Endothelial cell of umbilical vein (primary cell): ENCODE results near the gene UBTD2. TPM values are rescaled to one million over a fixed set of nuclear protein-coding genes. Genes with fewer than 3 reads are reported as not detected.

Experiments used
- BruUV-seq: library from RNA; stranded (reverse); fragments of 400-500 nt; replicated peaks from 2 replicates; lab custom pipeline; 2021; lab: Mats Ljungman, UMichigan
- CTCF ChIA-PET: fragments of 300-600, 350-600 bp; sonication (Branson Sonifier 250); formaldehyde crosslinking; loops from one replicate; lab custom pipeline; 2021; ENCODE audit warnings: antibody characterized with exemption, inconsistent platforms; lab: Charles Lee
- POLR2A ChIA-PET: fragments of 300-600, 350-600 bp; sonication (Branson Sonifier 250); formaldehyde crosslinking; loops from one replicate; lab custom pipeline; 2021; ENCODE audit warnings: antibody characterized with exemption, inconsistent platforms; lab: Charles Lee
- DNase-seq: peaks from one replicate; pipeline ENCODE4 v3.0.0-alpha.2; 2011; ENCODE audit warnings: low read depth, low spot score
- FAIRE-seq: peaks from 2 replicates; lab custom pipeline; 2011; peaks lifted over from hg19 to GRCh38; lab: Jason Lieb, UNC
- H2AFZ ChIP-seq: 2 replicates; pipeline ENCODE4 v1.6.0; 2012; ENCODE audit warnings: low read depth, low read length, control low read depth, inconsistent platforms
- H3K27ac ChIP-seq: 2 replicates; pipeline ENCODE4 v1.5.1; 2011; ENCODE audit warnings: low read depth, mild to moderate bottlenecking, control low read depth, low read length, moderate library complexity; ENCODE audit not compliant: insufficient read depth
- H3K27me3 ChIP-seq, 2 experiments: 2 replicates each; pipeline versions ENCODE4 v1.6.0 to v1.6.1; 2011; ENCODE audit warnings: low read length in 2 of 2, mixed read lengths in 1 of 2; ENCODE audit not compliant: control insufficient read depth in 2 of 2, insufficient read depth in 2 of 2
- H3K36me3 ChIP-seq, 2 experiments: 2 replicates in 1 of 2; 3 replicates in 1 of 2; pipeline ENCODE4 v1.5.1; 2011; ENCODE audit warnings: low read length in 2 of 2, mild to moderate bottlenecking in 1 of 2, moderate library complexity in 1 of 2; ENCODE audit not compliant: control insufficient read depth in 2 of 2, insufficient read depth in 2 of 2; ENCODE audit errors: extremely low read depth in 1 of 2
- H3K4me1 ChIP-seq: 3 replicates; pipeline ENCODE4 v1.5.1; 2011; ENCODE audit warnings: mild to moderate bottlenecking, low read length; ENCODE audit not compliant: control insufficient read depth, insufficient read depth; ENCODE audit errors: extremely low read depth
- H3K4me2 ChIP-seq: 2 replicates; pipeline ENCODE4 v1.6.1; 2011; ENCODE audit warnings: low read length, control low read depth, mixed read lengths; ENCODE audit not compliant: insufficient read depth
- H3K4me3 ChIP-seq, 3 experiments: fragments of 200-600 bp in 1 of 3; sonication (generic), shearing (Covaris generic) in 1 of 3; replicated peaks in 1 of 3; 2 replicates each; pipeline ENCODE4 v1.5.1; 2011 to 2016; ENCODE audit warnings: control low read depth in 3 of 3, low read length in 3 of 3, mild to moderate bottlenecking in 2 of 3, inconsistent platforms in 1 of 3, low read depth in 1 of 3, moderate library complexity in 1 of 3; ENCODE audit not compliant: insufficient read depth in 1 of 3
- H3K79me2 ChIP-seq: 2 replicates; pipeline ENCODE4 v1.6.0; 2012; ENCODE audit warnings: low read length, inconsistent platforms; ENCODE audit not compliant: control insufficient read depth, insufficient read depth
- H3K9ac ChIP-seq: replicated peaks from 2 replicates; pipeline ENCODE3; 2011; ENCODE audit warnings: low read length, control low read depth; ENCODE audit not compliant: insufficient read depth; ENCODE audit errors: extremely low read depth
- H3K9me1 ChIP-seq: replicated peaks from 3 replicates; pipeline ENCODE4 v1.6.0; 2011; ENCODE audit warnings: mild to moderate bottlenecking, low read length; ENCODE audit not compliant: control insufficient read depth, insufficient read depth; ENCODE audit errors: extremely low read depth
- H3K9me3 ChIP-seq: replicated peaks from 2 replicates; pipeline ENCODE4 v1.5.1; 2012; ENCODE audit warnings: low read length, inconsistent platforms; ENCODE audit not compliant: control insufficient read depth, insufficient read depth
- H4K20me1 ChIP-seq: replicated peaks from 2 replicates; pipeline ENCODE3; 2011; ENCODE audit warnings: mild to moderate bottlenecking, low read length; ENCODE audit not compliant: control insufficient read depth, insufficient read depth; ENCODE audit errors: extremely low read depth
- EZH2 ChIP-seq: IDR thresholded peaks from 2 replicates; pipeline ENCODE4 v1.6.1; 2012; ENCODE audit warnings: borderline replicate concordance, low read depth, mild to moderate bottlenecking, moderate library complexity, low read length, inconsistent platforms; ENCODE audit not compliant: severe bottlenecking
- FOS ChIP-seq: IDR thresholded peaks from 2 replicates; pipeline ENCODE4 v1.6.1; 2011; ENCODE audit warnings: mild to moderate bottlenecking, low read length, moderate library complexity, borderline replicate concordance; ENCODE audit not compliant: insufficient read depth
- GATA2 ChIP-seq: IDR thresholded peaks from 2 replicates; pipeline ENCODE4 v1.7.0; 2011; ENCODE audit warnings: low read depth, mild to moderate bottlenecking, moderate library complexity, mixed read lengths, low read length; ENCODE audit not compliant: insufficient read length, insufficient read depth
- JUN ChIP-seq: IDR thresholded peaks from 2 replicates; pipeline ENCODE4 v1.6.1; 2011; ENCODE audit warnings: borderline replicate concordance, low read depth; ENCODE audit not compliant: insufficient read length, insufficient read depth
- MYC ChIP-seq: IDR thresholded peaks from one replicate; pipeline ENCODE4 v1.6.1; 2011; ENCODE audit warnings: mild to moderate bottlenecking, low read depth, low read length
- POLR2A ChIP-seq: IDR thresholded peaks from 2 replicates; pipeline ENCODE4 v1.6.1; 2012; ENCODE audit warnings: low read depth, mild to moderate bottlenecking, control low read depth, low read length
- POLR2AphosphoS5 ChIP-seq: IDR thresholded peaks from 2 replicates; pipeline ENCODE4 v1.6.1; 2012; ENCODE audit warnings: low read depth, mild to moderate bottlenecking, control low read depth, low read length, moderate library complexity; ENCODE audit not compliant: insufficient read depth
- dilution Hi-C: fragments of 300-500 bp; cut with MboI; formaldehyde crosslinking; loops from one replicate; pipeline ENCODE4 v1.15.0; 2019; ENCODE audit warnings: low sequenced_read_pairs; ENCODE audit not compliant: extremely low pct_ligation_motif_present
- intact Hi-C: fragments of 100-400 bp; cut with micrococcal nuclease; formaldehyde crosslinking; loops from one replicate; pipeline ENCODE4 v1.10.0; 2022
- polyA plus RNA-seq, 4 experiments: library from polyadenylated mRNA; depleted of rRNA in 3 of 4; stranded (reverse) in 3 of 4; unstranded in 1 of 4; fragments of >200 nt; gene quantifications; 2 replicates each; pipeline versions ENCODE4 v1.2.1 to v1.2.3, GENCODE V29; 2011 to 2012; ENCODE audit warnings: missing spikeins in 1 of 4
- total RNA-seq: library from RNA; stranded (reverse); gene quantifications from 2 replicates; pipeline ENCODE4 v1.2.3, GENCODE V29; 2021
- TF ChIP-seq, protein P1 (sequence below), 2 donors: IDR thresholded peaks; 1 replicate in 1 of 2; 2 replicates in 1 of 2; pipeline ENCODE4 v1.5.1; 2011; ENCODE audit warnings: low read length in 2 of 2, mild to moderate bottlenecking in 2 of 2, moderate library complexity in 2 of 2, control low read depth in 1 of 2, inconsistent platforms in 1 of 2, low read depth in 1 of 2; ENCODE audit not compliant: insufficient read depth in 1 of 2; ENCODE audit errors: extremely low read depth in 1 of 2
- TF ChIP-seq, protein P2 (sequence below): IDR thresholded peaks from 2 replicates; pipeline ENCODE4 v1.6.1; 2011; ENCODE audit not compliant: insufficient read depth, insufficient read length

UBTD2 gene
- total and polyA plus RNA-seq, 2 donors (not counting 3 experiments of a cell fraction or from before 2014, with no cell fraction given) = 10.1 to 22.6 TPM

DNA sequence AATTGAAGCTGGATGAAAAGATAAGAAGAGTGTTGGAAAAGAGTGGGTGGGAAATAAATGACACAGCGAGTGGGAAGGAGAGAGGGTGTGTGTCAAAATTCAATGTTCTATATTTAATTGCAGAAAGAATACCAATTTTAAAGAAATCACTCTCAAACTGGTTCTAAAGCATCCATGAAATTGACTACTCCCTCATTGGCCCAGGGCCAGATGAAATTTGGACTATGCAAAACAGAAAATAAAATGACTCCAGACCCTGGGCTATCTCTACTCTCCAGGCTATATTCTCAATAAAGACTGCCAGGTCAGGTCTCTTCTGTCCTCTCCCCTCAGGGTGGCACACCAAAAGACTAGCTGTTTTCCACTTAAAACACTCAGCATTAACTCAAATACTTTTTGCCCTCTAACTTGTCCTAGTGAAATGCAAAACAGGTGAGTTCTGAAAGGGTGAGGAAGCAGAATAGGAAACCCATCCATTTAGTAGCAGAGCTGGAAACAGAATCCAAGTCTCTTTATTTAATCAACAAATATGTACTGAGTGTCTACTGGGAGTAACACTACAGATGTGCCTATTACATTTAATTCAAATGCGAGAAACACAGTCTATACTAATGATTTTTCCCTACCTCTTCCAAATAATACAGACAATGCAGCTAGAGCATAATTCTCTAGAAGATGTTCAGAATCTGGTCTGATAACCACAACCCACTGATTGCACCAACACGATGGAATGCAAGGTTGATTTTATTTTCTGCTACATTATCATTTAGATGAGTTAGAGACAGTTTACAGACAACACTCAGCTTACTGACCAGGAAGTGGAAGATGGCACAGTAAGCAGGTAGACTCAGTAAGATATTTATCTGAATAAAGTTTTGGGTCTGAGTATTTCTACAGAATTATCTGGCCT is 47.5 kb downstream of the UBTD2 start:
- Histone ChIP-seq H3K9ac (no peak overlapping the region), H3K27me3 (no peaks in the 10 kb centered on the region), H3K27ac (no peak overlapping the region), H3K4me2 (no peak overlapping the region), H3K36me3 (peaks cover 2 to 3% of the 10 kb centered on the region in 2 experiments), H3K4me3 (no peak overlapping the region), H4K20me1 (peaks cover 17% of the 10 kb centered on the region), H3K9me3 (no peaks in the 10 kb centered on the region), H2AFZ (no peak overlapping the region), H3K79me2 (peaks cover 29% of the 10 kb centered on the region), H3K9me1 (peaks cover 2% of the 10 kb centered on the region), H3K4me1 (peaks cover 10% of the 10 kb centered on the region)
- POLR2A ChIA-PET = no interaction called here
- CTCF ChIA-PET = no interaction called here
- DNase-seq (no peak), FAIRE-seq (no peak)
- dilution Hi-C loops = no loop called here
- intact Hi-C loops = no loop called here
- no TSS peak for BruUV-seq
- TF ChIP-seq POLR2A (no peak), JUN (no peak), GATA2 (no peak), EZH2 (no peak), POLR2AphosphoS5 (no peak), FOS (no peak), MYC (no peak)
- TF ChIP-seq, protein P1, sequence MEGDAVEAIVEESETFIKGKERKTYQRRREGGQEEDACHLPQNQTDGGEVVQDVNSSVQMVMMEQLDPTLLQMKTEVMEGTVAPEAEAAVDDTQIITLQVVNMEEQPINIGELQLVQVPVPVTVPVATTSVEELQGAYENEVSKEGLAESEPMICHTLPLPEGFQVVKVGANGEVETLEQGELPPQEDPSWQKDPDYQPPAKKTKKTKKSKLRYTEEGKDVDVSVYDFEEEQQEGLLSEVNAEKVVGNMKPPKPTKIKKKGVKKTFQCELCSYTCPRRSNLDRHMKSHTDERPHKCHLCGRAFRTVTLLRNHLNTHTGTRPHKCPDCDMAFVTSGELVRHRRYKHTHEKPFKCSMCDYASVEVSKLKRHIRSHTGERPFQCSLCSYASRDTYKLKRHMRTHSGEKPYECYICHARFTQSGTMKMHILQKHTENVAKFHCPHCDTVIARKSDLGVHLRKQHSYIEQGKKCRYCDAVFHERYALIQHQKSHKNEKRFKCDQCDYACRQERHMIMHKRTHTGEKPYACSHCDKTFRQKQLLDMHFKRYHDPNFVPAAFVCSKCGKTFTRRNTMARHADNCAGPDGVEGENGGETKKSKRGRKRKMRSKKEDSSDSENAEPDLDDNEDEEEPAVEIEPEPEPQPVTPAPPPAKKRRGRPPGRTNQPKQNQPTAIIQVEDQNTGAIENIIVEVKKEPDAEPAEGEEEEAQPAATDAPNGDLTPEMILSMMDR (IDR thresholded peaks at IDR 0.05; ENCODE audit: extremely low read depth in 1 of 2, insufficient read depth in 1 of 2, low read depth in 1 of 2, low read length in 2 of 2) = no peak
- TF ChIP-seq, protein P2, sequence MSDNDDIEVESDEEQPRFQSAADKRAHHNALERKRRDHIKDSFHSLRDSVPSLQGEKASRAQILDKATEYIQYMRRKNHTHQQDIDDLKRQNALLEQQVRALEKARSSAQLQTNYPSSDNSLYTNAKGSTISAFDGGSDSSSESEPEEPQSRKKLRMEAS = no peak
